Skin of body (tissue), 2 donors: ENCODE results near the gene MAP2. TPM values are rescaled to one million over a fixed set of nuclear protein-coding genes. Genes with fewer than 3 reads are reported as not detected.

ENCODE experiments used
- DNase-seq: peaks from one replicate; lab custom pipeline; 2025; lab: John Stamatoyannopoulos, UW
- total RNA-seq: library from RNA; depleted of rRNA; stranded (reverse); fragments of >200 nt; gene quantifications from one replicate; pipeline ENCODE4 v1.2.3, GENCODE V29; 2014

Gene MAP2
- total RNA-seq, 1 donor from 2014 or later: 14.4 TPM

DNA sequence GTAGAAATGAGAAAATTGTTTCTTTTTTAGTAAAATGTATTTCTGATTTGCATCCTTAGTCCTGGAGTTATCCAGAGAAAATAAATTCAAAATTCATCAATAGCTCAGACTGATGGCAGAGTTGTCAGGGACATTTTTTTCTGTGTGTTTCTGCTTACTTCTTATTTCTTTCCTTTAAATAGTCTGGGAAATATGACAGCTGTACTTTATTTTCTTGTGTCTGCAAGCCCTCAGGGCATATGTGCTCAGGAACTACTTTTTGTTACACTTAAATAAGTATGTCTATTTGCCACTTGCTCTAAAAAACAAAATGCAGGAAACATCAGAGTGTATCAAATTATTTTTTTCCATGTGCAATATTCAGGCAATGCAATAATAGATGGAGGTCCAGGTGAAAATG is 221.0 kb downstream of the MAP2 start:
- no peak for DNase-seq

DNA sequence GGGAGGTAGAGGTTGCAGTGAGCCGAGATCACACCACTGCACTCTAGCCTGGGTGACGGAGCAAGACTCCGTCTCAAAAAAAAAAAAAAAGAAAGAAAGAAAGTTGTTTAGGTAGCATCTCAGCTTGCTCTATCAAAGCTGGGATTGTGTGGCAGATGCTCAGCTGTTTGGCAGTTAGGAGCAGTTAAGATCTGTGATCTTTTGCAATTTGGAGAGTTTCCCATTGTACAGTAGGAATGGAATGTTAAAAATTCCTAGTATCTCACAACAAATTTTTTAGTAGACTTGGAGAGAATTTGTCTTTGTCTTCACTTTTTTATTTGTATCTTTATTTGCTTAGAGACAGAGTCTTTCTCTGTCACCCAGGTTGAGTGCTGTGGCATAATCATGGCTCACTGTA is 224.9 kb downstream of the MAP2 start:
- no peak for DNase-seq

DNA sequence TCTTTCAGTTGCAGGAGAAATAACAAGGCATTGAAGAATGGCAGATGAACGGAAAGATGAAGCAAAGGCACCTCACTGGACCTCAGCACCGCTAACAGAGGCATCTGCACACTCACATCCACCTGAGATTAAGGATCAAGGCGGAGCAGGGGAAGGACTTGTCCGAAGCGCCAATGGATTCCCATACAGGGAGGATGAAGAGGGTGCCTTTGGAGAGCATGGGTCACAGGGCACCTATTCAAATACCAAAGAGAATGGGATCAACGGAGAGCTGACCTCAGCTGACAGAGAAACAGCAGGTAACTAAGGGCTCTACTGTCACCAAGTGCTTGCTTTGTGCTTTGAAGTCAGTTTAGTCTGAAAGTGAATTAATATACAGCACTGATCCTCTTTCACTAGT is 229.3 kb downstream of the MAP2 start:
- DNase-seq: no peak

DNA sequence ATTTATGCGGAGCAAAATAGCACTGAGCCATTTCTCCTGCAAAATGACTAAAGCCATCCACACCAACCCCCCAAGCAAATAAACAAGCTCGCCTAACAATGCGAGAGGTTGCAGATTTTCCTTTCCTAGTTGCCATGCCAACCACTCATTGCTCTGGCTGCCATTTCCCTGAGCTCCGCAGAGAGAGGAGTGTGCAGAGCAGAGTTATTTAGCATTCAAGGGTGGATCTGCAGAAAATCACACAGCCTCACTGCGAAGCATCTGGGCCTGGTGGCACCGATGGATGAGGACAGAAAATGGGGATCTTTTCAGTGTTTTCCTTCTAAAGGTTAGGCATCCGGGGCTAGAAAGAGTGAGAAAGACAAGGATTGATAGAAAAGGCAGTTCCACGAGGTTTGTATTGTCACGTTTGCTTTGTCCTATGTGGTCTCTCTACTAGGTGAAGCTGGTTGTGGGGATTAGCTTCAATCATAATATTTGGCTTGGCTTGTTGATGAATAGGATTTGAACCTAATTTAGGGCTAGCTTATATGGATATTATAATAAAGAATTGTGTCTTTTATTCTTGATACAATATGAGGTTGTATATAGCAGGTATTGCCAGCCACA is 237.5 kb downstream of the MAP2 start:
- DNase-seq: no peak

DNA sequence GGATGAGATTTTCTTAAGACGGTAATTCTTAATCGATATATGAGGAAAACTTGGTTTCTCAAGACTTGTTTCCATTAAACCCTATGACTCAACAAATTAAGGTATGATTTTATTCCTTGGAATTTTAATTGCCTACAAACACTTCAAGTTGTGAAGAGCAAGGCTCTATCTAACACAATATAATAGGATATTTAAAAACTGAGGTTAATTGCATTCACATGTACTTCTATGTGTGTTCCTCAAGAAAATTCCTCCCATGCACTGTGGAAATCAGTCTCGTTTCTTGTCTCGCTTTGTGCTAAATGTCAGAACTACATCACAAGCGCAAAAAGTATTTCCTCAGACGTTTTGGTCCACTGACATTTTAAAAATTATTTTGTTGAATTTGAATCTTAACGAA is 238.2 kb downstream of the MAP2 start:
- no peak for DNase-seq

DNA sequence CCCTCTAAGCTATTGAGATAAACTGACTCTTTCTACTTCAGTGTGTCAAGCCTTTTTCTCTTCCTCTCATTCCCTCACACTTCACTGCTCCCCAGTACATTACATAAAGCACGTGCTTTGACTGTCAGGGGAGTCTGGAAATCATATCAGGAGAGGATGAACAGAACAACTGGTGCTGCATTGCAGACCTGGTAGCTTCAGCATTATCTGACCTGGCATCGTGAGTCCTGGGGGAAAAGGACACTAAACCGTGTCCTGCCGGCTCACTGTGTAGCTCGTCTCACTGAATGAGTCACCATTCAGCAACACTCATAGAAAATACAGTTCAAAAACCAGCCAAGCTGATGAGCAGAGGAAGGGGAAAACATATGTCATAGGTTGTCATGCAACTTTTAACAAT is 239.3 kb downstream of the MAP2 start:
- no peak for DNase-seq

DNA sequence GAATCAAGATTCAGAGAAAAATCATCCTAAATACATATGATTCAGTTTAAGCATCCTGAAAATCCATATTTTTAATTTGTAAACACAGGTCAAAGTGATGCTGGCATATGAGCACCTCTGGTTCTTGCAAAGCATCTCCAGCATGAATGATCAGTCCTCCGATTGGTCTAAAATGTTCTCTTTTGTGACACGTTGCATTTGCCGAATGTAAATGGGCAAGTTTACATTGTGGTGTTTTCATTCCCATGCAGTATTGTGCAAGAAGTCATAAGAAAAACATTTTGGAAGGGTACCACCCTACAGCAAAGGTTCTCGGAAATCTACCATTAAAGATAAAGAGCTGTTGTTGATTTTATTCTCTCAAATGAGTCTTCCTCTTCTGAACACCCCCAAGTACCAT is 239.8 kb downstream of the MAP2 start:
- DNase-seq: no peak

DNA sequence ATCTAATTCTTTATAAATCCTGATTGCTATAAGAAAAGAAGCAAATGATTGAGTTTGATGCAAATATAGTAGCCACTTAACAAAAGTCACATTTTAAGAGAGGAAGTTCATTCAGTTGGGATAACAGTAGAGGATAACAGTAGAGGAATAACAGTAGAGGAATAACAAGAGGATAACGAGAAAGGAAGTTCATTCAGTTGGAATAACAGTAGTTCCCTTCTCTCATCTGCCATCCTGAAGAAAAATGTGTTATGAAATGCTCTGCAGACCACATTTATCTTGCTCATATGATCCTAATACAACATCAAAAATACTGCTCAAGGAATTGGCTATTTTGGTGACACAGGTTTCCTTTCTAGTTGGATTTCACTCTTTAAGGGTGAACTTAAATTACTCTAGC is 242.4 kb downstream of the MAP2 start:
- DNase-seq: no peak

DNA sequence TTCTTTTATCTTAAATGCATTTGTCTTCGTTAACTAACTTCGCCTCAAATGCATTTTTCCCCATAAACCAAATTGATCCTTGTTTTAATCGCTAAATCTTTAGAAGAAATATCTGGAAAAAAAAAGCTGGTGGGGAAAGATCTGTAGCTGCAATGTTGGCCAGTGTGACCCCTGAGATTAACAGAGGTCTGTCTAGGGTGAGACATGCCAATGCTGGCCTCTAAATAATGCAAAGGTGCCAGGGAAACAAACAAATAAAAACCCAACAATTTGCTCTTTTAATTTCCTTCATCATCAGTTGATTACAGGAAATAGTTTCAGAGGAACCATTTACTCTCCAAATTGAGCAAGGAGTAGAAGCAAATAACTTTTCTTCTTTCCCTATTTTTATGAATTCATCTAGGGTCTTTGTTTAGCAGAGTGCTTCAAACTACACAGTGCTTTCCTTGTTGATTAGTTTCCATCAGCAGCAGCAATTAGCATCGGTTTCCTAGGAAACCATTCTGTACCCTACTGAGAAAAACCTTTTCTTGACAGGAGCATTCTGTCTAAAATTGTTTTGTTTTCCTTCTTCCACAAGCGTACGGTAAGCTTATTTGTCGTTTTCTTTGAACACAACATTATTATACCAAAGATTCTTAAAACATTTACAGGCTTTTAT is 247.3 kb downstream of the MAP2 start:
- DNase-seq: no peak

DNA sequence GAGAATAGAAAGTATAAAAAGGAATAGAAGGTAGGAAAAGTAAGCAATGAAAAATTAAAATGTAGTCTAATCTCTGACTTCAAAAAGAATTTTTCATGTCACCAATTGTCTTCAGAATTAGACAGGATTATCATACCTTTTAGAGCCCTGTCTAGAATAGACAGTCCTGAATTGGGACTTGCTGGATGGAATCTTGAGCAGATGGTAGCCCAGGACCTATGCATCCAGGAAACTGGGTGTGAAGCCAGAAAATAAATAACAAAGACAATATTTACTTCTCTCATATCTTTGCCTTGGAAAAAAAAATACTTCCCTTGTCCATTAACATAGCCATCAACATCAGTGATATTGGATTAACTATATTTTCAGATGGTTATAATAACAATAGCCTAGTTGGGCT is 250.0 kb downstream of the MAP2 start:
- no peak for DNase-seq

DNA sequence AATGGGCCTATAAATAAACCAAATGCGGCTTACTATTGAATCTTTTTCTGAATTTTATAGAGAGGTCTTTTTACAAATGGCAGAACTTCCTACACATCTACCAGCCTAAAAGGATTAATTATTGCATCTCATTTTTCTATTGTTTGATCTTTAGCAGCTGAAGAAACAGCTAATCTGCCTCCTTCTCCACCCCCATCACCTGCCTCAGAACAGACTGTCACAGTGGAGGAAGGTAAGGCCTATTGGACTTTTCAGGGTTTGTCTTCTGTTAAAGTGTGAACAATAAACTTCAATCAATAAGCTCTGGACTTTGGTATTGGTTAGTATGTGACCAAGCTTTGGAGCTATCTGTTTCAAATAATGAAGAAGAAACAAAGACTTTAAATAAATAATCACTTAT is 256.7 kb downstream of the MAP2 start:
- DNase-seq: no peak

DNA sequence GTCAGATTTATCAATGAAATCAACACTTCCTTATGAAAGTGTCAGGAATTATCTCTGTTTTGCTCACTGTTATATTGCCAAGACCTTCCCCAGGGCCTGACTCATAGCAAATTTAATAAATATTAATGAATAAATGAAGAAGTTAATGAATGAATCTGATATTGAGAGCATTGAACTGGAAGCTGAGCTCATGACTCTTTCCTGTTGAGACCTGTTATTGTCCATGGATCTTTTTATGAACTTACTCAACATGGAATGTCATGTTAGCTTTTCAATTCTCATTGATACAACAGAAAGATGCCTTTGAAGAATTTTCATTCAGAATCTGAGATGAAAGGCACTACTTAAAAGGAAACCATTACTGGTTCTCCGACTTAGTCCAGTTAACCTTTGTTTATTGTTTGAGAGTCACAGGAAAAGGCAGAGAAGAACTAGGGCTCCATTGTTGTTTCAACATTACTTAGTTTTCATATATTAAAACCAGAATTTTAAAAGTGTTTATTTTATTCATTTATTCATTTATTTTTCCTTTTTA is 257.4 kb downstream of the MAP2 start:
- DNase-seq: no peak

DNA sequence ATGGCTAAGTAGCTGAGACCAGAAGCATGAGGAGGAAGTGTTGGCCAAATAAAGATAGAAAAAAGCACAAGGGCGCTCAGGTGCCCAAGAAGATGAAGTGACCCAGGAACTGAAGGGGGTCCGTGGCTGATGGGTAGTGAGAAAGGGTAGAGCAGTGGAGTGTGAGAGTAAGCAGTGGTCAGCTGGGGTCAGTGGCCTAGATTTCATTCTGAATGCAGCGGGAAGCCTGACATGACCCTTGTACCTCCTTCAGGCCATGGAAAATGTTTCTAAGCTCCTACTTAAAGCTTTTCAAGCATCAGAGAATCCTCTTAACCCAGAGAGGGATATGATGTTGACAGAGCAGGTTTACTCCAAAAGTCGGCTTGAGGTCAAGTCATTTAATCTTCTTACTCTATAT is 258.8 kb downstream of the MAP2 start:
- no peak for DNase-seq

DNA sequence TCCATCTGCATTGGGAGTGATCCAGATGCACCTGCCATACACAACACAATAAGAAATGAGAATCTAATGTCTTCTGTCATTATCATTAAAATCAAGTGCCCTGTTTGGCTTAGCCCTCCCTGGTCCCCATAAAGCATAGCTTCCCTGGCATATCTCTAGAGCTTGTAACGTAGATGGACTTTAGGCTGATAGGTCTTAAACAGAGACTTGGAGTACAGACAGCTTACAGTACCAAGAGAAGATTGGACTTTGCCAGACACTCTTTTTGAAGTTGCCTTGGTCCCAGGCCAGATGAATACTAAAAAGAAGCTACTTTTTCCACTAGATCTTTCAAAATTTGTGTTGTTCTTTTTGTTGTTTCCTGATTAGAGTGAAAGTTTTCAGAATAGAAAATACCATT is 261.5 kb downstream of the MAP2 start:
- DNase-seq: no peak

DNA sequence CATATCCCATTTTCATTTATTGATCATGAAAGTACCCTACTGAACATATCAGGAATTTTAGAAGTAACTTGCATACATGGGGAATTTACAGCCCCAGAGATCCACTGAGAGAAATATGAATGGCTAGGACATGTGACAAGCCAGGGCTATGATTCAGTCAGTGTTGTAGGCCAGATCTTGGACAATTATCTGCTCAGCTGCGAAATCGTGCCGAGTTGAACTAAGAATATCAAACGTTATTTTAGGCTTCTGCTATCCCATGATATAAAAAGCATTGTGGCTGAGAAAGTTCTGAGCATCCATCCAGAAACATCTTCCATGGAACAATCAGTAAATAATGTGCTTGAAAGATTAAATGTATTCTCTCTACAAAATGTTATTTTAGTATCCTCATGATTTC is 262.1 kb downstream of the MAP2 start:
- no peak for DNase-seq

DNA sequence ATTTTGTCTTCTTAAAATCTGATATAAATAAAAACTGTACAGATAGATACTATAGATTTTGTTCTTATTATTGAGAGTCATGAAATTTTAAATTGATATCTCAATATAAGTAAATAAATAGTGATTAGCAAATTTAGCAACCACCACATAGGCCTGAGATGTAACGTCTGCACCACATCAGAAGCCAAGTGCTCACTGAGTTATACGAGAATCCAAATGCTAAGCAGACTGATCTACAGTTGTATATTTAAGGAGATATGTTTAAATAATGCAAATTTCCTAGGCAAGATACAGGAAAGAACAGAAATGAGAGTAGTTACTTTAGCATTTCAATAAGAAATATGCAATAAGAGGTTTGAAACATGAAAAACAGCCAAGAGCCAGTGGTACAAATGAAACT is 262.6 kb downstream of the MAP2 start:
- DNase-seq: no peak

DNA sequence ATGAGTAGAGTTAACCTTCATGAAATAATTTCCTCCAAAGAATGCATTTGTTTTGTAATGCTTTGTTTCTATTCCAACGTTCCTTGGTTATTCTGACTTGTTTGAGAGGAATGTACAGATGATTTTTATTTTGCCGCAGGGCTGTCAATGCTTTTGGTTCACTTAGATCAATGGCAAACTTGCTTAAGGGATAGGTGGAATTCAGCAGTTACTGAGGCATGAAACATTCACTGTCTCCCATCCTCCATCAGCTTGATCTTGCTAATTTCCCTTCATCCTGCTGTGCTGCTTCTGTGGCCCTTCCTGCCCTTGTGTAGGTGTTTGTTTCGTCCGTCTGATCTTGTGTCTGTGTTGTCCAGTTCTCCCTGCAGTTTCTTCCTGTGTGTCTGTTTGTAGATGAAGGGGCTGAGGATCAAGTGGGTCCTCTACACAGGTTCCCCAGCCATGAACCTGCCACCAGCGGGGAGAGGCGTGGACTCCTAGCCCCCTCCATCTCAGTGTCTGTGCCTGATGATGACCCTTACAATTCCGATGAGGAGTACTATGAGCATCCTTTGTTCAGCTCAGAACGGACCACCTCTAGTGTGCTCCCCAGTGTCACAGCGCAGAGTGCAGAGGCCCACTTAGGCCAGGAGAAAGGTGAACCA is 263.6 kb downstream of the MAP2 start:
- no peak for DNase-seq

DNA sequence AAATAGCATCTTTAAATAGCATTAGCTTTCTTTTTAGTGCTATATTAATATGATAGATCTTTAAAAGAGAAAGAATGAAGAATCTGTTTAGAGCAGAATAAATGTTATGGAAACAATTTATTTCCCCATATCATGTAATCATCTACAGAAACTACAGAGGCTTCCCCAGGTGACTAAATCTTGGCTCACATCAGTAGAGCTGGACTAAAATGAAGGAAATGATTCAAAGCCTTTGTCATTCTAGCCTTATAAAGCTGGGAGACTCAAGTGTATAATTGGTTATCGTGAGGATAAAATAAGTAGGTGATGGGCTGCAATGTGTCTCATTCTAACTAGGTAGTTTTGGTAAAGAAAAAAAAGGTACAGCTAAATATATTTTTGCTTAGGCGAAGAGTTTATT is 264.5 kb downstream of the MAP2 start:
- no peak for DNase-seq

DNA sequence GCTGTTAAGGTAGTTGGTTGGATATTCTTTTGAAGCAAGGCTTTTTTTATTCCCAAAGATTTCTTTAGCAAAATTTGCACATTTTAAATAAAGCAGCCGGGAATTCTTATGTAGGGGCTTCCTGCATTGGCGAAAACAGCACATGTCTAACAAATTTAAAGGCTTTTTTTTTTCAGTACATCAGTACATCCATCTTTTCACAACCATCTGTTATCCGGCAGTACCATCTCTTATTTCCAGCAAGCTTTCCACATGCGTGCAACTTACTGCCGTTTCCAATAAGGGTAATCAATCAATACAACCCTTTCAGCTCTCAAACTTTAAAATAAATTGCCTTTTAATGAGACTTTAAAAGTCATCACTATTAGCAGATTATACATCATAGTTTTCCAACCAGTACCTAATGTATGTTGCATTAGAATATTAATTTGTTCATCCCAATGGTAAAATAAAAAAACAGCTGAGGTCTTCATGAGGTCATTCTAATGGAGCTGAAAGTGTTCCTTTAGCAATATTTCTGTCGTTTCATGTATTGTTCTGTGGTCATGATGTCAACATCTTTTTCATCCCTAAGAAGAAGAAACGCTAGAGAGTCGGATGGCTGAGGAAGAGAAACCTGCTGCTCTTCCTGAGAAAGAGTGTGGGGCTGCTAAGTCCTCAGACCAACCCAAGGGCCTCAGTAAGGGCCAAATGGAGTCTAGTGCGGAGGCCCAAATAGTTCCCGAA is 266.3 kb downstream of the MAP2 start:
- no peak for DNase-seq

DNA sequence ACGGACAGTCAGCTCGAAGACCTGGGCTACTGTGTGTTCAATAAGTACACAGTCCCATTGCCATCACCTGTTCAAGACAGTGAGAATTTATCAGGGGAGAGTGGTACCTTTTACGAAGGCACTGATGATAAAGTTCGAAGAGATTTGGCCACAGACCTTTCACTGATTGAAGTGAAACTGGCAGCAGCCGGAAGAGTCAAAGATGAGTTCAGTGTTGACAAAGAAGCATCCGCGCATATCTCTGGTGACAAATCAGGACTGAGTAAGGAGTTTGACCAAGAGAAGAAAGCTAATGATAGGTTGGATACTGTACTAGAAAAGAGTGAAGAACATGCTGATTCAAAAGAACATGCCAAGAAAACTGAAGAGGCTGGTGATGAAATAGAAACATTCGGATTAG is 270.9 kb downstream of the MAP2 start:
- no peak for DNase-seq

DNA sequence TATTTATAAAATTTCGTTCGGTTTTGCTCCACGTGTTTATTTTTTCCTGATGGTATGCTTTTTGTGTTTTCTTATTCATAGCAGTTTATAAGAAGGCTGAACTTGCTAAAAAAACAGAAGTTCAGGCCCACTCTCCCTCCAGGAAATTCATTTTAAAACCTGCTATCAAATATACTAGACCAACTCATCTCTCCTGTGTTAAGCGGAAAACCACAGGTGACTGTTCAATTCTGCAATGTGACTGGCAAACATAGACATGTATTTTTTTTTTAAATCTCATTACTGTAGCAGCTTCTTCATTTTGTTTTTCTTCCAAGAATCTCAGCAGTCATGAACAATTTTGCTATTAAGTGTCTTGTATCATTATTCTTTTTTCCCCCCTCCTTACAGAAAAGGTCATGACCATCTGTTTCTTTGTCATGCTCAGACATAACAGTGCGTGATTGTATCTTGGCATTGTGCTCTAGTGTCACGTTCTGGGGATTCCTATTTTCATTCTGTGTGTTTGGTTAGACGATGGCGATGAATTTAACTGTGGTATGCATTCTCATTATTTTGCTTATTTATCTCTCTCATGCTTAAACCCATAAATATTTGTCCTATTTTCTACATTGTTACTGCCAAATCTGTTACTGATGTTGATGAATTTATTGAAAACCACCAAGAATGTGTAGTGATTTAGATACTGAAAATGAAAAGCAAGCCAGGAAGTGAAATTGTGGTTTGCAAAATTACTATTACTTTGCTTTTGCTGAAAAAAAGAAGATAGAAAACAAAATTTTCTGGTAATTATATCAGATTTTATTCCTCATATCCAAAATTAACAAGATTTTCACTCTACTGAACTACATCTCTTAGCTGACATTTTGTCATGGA is 273.2 kb downstream of the MAP2 start:
- DNase-seq: no peak
